ENCODE data around the gene CDYL2. TPM values are rescaled to one million over a fixed set of nuclear protein-coding genes. Genes with fewer than 3 reads are reported as not detected.
"Not testable (repeated sequence)": the region's sequence is repeated elsewhere in the genome, so short reads cannot be mapped to it uniquely, and the experiment has no call there.

The CDYL2 gene
- total RNA-seq, 2 experiments from 2014 or later: 31.6 to 37.8 TPM

DNA sequence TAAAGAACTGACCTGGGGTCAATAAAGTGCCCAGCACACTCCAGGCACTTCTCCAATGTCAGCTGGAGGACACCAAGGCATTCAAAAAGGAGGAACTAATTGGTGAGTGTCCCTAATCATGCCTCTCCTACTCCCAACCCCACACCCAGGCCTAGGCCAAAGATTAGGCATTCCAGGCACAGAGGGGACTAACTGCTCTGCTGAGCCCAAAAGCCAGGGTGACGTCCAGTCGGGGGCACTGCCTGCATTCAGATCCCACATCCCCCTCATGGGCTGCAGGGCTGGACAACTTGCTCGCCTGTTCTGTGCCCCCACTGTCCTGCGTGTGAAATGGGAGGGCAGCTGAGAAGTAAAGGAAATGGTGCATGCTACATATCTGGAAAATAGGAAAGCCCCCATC is 148.2 kb downstream of the CDYL2 start:
- ChIA-PET POLR2A (no interaction called here), CTCF (no interaction called here)

GRCh38 chr16:80655751-80656150 is 148.6 kb downstream of the CDYL2 start:
- ChIA-PET CTCF (no interaction called here), POLR2A (no interaction called here)

GRCh38 chr16:80654094-80654862 is 150.1 kb downstream of the CDYL2 start:
- POLR2A ChIA-PET: no interaction called here
- CTCF ChIA-PET: interaction anchor here (1.5 kb wide), 1 partner anchor 127 kb away, joined by 4 read pairs; no protein-coding TSS in a partner anchor

- CTCF ChIA-PET: no interaction called here
- POLR2A ChIA-PET: interaction anchor here (0.6 kb wide), 1 partner anchor 25 kb away, joined by 11 read pairs; no protein-coding TSS in a partner anchor
These were observed 152.0 kb downstream of the CDYL2 start for GRCh38 chr16:80652441-80652840.

GRCh38 chr16:80650281-80650680 is 154.1 kb downstream of the CDYL2 start:
- CTCF ChIA-PET, POLR2A ChIA-PET: not testable (repeated sequence)

DNA sequence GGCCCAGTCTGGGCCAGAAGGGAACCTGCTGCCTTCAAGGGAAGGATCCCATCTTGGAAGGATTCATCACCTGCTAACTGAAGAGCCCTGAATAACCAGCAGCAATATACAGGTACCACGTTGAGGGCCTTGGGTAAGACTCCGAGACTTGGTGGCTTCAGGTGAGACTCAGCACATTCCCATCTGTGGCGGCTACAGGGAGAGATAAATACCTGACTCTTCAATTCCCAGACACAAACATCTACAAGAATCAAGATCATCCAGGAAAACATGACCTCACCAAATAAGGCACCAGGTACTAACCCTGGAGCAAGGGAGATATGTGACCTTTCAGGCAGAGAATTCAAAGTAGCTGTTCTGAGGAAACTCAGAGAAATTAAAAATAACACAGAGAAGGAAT is 164.1 kb downstream of the CDYL2 start:
- ChIA-PET CTCF (no interaction called here), POLR2A (no interaction called here)

DNA sequence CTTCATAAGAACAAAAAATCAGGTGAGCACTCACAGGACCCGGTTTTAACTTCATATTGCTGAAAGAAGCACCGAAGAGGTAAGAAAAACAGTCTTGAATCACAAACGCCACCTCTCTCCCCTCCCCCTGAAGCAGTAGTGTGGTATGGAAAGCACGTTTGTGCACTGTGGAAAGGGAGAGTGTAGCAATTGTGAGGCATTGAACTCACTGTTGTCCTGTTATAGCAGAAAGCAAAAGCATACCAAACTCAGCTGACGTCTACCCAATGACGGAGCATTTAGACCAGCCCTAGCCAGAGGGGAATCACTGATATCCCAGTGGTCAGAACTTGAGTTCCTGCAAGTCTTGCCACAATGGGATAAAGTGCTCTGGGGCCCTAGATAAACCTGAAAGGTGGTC is 164.8 kb downstream of the CDYL2 start:
- POLR2A ChIA-PET: no interaction called here
- CTCF ChIA-PET: no interaction called here

DNA sequence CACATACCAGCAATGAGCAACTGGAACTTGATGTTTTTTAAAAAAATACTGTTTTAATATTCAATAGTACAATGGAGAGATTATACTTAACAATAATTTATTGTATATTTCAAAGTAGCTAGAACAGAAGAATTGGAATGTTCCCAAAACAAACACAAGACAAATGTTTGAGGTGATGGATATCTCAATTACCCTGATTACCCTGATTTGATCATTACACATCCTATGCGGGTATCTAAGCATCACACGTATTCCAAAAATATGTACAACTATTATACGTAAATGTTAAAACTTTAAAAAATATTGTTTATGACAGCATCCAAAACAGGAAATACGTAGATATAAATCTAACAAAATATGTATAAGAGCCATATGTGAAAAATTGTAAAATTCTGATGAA is 166.8 kb downstream of the CDYL2 start:
- POLR2A ChIA-PET: no interaction called here
- CTCF ChIA-PET: no interaction called here

- CTCF ChIA-PET: no interaction called here
- POLR2A ChIA-PET: no interaction called here
These were observed 172.8 kb downstream of the CDYL2 start for GRCh38 chr16:80631581-80631980.

- CTCF ChIA-PET: interaction anchor here (0.9 kb wide), 1 partner anchor 39 kb away, joined by 3 read pairs; no protein-coding TSS in a partner anchor
- POLR2A ChIA-PET: no interaction called here
These were observed 176.1 kb downstream of the CDYL2 start for GRCh38 chr16:80628254-80628653.

GRCh38 chr16:80627108-80627507 is 177.3 kb downstream of the CDYL2 start:
- POLR2A ChIA-PET: no interaction called here
- CTCF ChIA-PET: no interaction called here

DNA sequence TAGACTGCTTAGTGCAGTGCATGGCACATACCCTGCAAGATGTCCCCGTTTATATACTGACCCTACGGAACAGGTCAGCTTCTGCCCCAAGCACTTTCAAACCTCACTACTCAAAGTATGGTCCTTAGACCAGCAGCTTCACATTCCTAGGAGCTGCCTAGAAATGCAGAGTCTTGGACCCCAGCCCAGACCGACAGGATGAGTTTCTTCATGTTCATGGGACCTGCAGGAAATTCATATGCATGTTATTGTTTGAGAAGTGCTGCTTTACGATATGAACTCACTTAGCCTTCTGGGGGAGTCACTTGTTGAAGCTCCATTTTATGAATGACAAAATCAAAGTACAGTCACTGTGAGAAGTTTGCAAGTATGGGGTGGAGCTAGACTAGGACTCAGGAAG is 181.0 kb downstream of the CDYL2 start:
- ChIA-PET CTCF (no interaction called here), POLR2A (no interaction called here)

- POLR2A ChIA-PET: no interaction called here
- CTCF ChIA-PET: no interaction called here
These were observed 182.4 kb downstream of the CDYL2 start for GRCh38 chr16:80622007-80622406.

- ChIA-PET CTCF (no interaction called here), POLR2A (interaction anchor here (0.6 kb wide), 1 partner anchor 185 kb away, joined by 4 read pairs; no protein-coding TSS in a partner anchor)
These were observed 183.4 kb downstream of the CDYL2 start for GRCh38 chr16:80620736-80621605.

- CTCF ChIA-PET: no interaction called here
- POLR2A ChIA-PET: no interaction called here
These were observed 184.6 kb downstream of the CDYL2 start for GRCh38 chr16:80619824-80620223.

DNA sequence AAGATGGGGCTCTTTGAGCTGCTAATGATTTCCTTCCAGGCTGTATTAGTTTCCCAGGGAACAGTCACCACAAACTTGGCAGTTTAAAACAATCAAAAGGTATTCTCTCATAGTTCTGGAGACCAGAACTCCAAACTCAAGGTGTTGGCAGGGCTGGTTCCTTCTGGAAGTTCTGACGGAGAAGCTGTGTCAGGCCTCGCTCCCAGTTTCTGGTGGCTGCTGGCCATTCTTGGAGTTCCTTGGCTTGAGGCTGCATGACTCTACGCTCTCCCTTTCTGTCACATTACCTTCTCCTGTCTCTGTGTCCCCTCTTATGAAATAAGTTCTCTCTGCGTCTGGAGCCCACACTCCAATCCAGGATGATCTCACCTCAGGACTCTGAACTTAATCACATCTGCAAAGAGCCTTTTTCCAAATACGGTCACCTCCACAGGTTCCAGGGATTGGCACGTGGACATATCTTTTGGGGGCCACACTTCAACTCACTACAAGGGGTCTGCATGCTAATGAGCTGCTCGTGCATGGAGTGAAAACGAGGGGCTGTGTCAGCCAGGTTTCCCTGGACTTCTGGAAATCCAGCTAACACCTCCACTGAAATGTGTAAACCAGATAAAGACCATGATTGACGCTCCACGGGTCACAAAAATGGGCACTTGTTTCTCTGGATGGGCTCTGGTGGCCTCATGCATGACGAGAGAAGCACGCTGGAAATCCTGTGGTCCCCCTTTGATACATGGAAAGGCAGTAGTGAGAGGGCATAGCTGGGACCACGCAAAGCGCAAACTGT is 185.3 kb downstream of the CDYL2 start:
- ChIA-PET POLR2A (no interaction called here), CTCF (no interaction called here)

GRCh38 chr16:80616362-80616761 is 188.0 kb downstream of the CDYL2 start:
- POLR2A ChIA-PET: interaction anchor here (0.6 kb wide), 1 partner anchor 89 kb away, joined by 3 read pairs; no protein-coding TSS in a partner anchor
- CTCF ChIA-PET: interaction anchor here (1.0 to 1.6 kb wide), 2 partner anchors 9 to 38 kb away, joined by 3 read pairs; no protein-coding TSS in a partner anchor

GRCh38 chr16:80615735-80616134 is 188.7 kb downstream of the CDYL2 start:
- POLR2A ChIA-PET: no interaction called here
- CTCF ChIA-PET: interaction anchor here (1.0 kb wide), 1 partner anchor 38 kb away, joined by 3 read pairs; no protein-coding TSS in a partner anchor

DNA sequence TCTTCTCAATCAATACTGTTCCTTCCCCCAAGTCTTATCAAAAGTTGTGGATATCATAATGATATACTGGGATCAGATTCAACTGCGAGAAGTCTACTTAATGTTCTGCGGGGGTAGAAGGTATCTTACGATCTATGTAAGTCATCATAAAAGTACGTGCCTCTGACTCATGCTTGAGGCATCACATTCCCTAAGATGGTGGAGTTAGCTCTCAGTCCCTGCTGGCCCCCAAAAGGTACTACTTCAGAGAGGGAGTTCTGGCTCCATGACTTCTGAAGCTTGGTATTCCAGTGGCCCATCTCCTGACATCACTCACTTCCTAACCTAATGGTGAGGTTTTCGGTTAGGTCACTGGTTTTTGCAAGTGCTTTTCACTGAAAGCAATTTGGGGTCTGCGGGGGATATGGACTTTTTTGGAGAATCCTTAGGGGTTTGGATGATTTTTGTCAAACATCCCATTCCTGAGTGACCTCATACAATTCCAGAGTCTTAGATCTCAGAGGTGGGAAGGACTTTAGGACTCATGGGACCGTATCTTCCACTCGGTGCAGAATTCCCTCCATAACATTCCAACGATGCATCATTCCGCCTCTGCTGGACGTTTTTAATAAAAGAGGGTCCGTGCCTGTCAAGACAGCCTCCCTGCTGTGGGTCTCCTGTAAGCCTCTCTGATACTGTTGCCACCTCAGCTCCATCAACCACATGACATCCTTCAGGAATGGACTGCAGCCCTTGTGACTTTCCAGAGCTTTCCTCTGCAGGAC is 189.3 kb downstream of the CDYL2 start:
- CTCF ChIA-PET: interaction anchor here (0.8 kb wide), 1 partner anchor 34 kb away, joined by 3 read pairs; no protein-coding TSS in a partner anchor

More for the DNA sequence above, 189.3 kb downstream of the CDYL2 start:
- POLR2A ChIA-PET: no interaction called here

All from activated CD8-positive, alpha-beta memory T cell treated with anti-CD3 and anti-CD28 coated beads for 36 hours (primary cell).